HepG2 (cell line): ENCODE data around the gene CMYA5. TPM values are rescaled to one million over a fixed set of nuclear protein-coding genes. Genes with fewer than 3 reads are reported as not detected.

ENCODE experiments used
- AGO2 ChIP-seq: fragments of 200-400 bp; formaldehyde crosslinking; optimal IDR thresholded peaks from 2 replicates; pipeline ENCODE3; 2017; ENCODE audit warnings: mild to moderate bottlenecking, low read depth, low read length, moderate library complexity
- ATAD3A ChIP-seq: sonication (generic); formaldehyde crosslinking; IDR thresholded peaks from 2 replicates; pipeline ENCODE4 v1.4.0; 2020; ENCODE audit warnings: missing genetic modification reagents
- FLYWCH1 ChIP-seq: sonication (generic); formaldehyde crosslinking; IDR thresholded peaks from 2 replicates; pipeline ENCODE4 v1.8.1; 2023; ENCODE audit warnings: mild to moderate bottlenecking, missing genetic modification reagents
- GPN1 ChIP-seq: sonication (generic); formaldehyde crosslinking; IDR thresholded peaks from 2 replicates; pipeline ENCODE4 v1.5.1; 2020; ENCODE audit warnings: missing genetic modification reagents, borderline replicate concordance
- HNRNPLL ChIP-seq: fragments of 200-400 bp; formaldehyde crosslinking; IDR thresholded peaks from 2 replicates; pipeline ENCODE4 v1.6.1; 2017; ENCODE audit warnings: mild to moderate bottlenecking, low read depth, low read length; ENCODE audit not compliant: poor library complexity, severe bottlenecking
- IRF2 ChIP-seq: IDR thresholded peaks from 2 replicates; pipeline ENCODE4 v1.6.1; 2018; ENCODE audit warnings: missing genetic modification reagents, missing compliant biosample characterization
- ISL2 ChIP-seq: sonication (generic); formaldehyde crosslinking; IDR thresholded peaks from 2 replicates; pipeline ENCODE4 v1.5.0; 2020; ENCODE audit warnings: missing genetic modification reagents
- KLF16 ChIP-seq, 2 experiments: sonication (generic) in 1 of 2; formaldehyde crosslinking in 1 of 2; IDR thresholded peaks; 2 replicates each; pipeline versions ENCODE4 v1.6.1 to v1.8.0; 2016 to 2023; ENCODE audit warnings: missing genetic modification reagents in 2 of 2, missing compliant biosample characterization in 1 of 2
- MLX ChIP-seq: IDR thresholded peaks from 2 replicates; pipeline ENCODE4 v1.6.1; 2016
- PRMT3 ChIP-seq: sonication (generic); formaldehyde crosslinking; IDR thresholded peaks from 2 replicates; pipeline ENCODE4 v1.8.1; 2022; ENCODE audit warnings: low read depth, mild to moderate bottlenecking, moderate library complexity, missing genetic modification reagents, borderline replicate concordance
- SRF ChIP-seq: IDR thresholded peaks from 2 replicates; pipeline ENCODE4 v1.6.1; 2011; ENCODE audit warnings: mild to moderate bottlenecking, low read depth, low read length, moderate library complexity
- STAG1 ChIP-seq: sonication (generic); formaldehyde crosslinking; IDR thresholded peaks from 2 replicates; pipeline ENCODE4 v1.4.0; 2020; ENCODE audit warnings: missing genetic modification reagents
- SYNCRIP ChIP-seq: fragments of 200-400 bp; formaldehyde crosslinking; IDR thresholded peaks from 2 replicates; pipeline ENCODE4 v1.6.1; 2018; ENCODE audit warnings: mild to moderate bottlenecking, low read depth, low read length; ENCODE audit not compliant: insufficient read depth
- ZNF558 ChIP-seq: sonication (generic); formaldehyde crosslinking; IDR thresholded peaks from 2 replicates; pipeline ENCODE4 v1.9.0; 2022; ENCODE audit warnings: mild to moderate bottlenecking, missing genetic modification reagents, borderline replicate concordance
- ZNF672 ChIP-seq: sonication (generic); formaldehyde crosslinking; IDR thresholded peaks from 2 replicates; pipeline ENCODE4 v1.8.1; 2022; ENCODE audit warnings: missing genetic modification reagents
- ZNF780A ChIP-seq: sonication (generic); formaldehyde crosslinking; IDR thresholded peaks from 2 replicates; pipeline ENCODE4 v1.8.0; 2022; ENCODE audit warnings: mild to moderate bottlenecking, missing genetic modification reagents, moderate library complexity
- ZNF788 ChIP-seq: sonication (generic); formaldehyde crosslinking; IDR thresholded peaks from 2 replicates; pipeline ENCODE4 v1.5.0; 2020; ENCODE audit warnings: mild to moderate bottlenecking, missing genetic modification reagents, borderline replicate concordance
- ZNF800 ChIP-seq: sonication (generic); formaldehyde crosslinking; IDR thresholded peaks from 2 replicates; pipeline ENCODE4 v1.4.0; 2020; ENCODE audit warnings: missing genetic modification reagents
- polyA plus RNA-seq, 8 experiments: library from polyadenylated mRNA; depleted of rRNA in 3 of 8; stranded (reverse) in 7 of 8; unstranded in 1 of 8; fragments of >200 nt; fragmentation: Illumina TruSeq in 4 of 8; extraction: Trizol in 4 of 8; gene quantifications; 2 replicates each; pipeline versions ENCODE4 v1.2.1 to v1.2.3, GENCODE V29; 2011 to 2016; ENCODE audit warnings: low read depth in 4 of 8, missing spikeins in 1 of 8, mixed read lengths in 1 of 8; ENCODE audit not compliant: insufficient read depth in 1 of 8
- total RNA-seq, 5 experiments: library from RNA; depleted of rRNA; stranded (reverse); fragments of >200 nt; fragmentation: Illumina TruSeq; extraction: Trizol; gene quantifications; 2 replicates each; pipeline ENCODE4 v1.2.3, GENCODE V29; 2016; ENCODE audit warnings: low read depth in 1 of 5
- TF ChIP-seq, protein P1 (sequence below): sonication (generic); formaldehyde crosslinking; IDR thresholded peaks from 2 replicates; pipeline ENCODE4 v1.4.0; 2020; ENCODE audit warnings: missing genetic modification reagents, borderline replicate concordance
- TF ChIP-seq, protein P2 (sequence below): sonication (generic); formaldehyde crosslinking; IDR thresholded peaks from 2 replicates; pipeline ENCODE4 v1.4.0; 2020; ENCODE audit warnings: missing genetic modification reagents
- TF ChIP-seq, protein P3 (sequence below): sonication (generic); formaldehyde crosslinking; IDR thresholded peaks from 2 replicates; pipeline ENCODE4 v1.5.0; 2020; ENCODE audit warnings: missing genetic modification reagents

Gene CMYA5
- total and polyA plus RNA-seq, 2 of the 13 experiments (the other 11 are each of a cell fraction or from before 2014, with no cell fraction given): 0.13 to 0.51 TPM

- no peak for TF ChIP-seq ZNF558
- TF ChIP-seq HNRNPLL: no peak
- no peak for TF ChIP-seq ZNF672 (CRISPR knock-in tag)
- no peak for TF ChIP-seq AGO2
- TF ChIP-seq GPN1: no peak
- no peak for TF ChIP-seq ATAD3A
- TF ChIP-seq IRF2 (CRISPR knock-in tag): no peak; the same call in 1 of the 2 replicates
- TF ChIP-seq, protein P1, sequence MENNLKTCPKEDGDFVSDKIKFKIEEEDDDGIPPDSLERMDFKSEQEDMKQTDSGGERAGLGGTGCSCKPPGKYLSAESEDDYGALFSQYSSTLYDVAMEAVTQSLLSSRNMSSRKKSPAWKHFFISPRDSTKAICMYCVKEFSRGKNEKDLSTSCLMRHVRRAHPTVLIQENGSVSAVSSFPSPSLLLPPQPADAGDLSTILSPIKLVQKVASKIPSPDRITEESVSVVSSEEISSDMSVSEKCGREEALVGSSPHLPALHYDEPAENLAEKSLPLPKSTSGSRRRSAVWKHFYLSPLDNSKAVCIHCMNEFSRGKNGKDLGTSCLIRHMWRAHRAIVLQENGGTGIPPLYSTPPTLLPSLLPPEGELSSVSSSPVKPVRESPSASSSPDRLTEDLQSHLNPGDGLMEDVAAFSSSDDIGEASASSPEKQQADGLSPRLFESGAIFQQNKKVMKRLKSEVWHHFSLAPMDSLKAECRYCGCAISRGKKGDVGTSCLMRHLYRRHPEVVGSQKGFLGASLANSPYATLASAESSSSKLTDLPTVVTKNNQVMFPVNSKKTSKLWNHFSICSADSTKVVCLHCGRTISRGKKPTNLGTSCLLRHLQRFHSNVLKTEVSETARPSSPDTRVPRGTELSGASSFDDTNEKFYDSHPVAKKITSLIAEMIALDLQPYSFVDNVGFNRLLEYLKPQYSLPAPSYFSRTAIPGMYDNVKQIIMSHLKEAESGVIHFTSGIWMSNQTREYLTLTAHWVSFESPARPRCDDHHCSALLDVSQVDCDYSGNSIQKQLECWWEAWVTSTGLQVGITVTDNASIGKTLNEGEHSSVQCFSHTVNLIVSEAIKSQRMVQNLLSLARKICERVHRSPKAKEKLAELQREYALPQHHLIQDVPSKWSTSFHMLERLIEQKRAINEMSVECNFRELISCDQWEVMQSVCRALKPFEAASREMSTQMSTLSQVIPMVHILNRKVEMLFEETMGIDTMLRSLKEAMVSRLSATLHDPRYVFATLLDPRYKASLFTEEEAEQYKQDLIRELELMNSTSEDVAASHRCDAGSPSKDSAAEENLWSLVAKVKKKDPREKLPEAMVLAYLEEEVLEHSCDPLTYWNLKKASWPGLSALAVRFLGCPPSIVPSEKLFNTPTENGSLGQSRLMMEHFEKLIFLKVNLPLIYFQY (CRISPR knock-in tag): no peak
- TF ChIP-seq SRF: no peak
- no peak for TF ChIP-seq PRMT3 (CRISPR knock-in tag)
- TF ChIP-seq, protein P2, sequence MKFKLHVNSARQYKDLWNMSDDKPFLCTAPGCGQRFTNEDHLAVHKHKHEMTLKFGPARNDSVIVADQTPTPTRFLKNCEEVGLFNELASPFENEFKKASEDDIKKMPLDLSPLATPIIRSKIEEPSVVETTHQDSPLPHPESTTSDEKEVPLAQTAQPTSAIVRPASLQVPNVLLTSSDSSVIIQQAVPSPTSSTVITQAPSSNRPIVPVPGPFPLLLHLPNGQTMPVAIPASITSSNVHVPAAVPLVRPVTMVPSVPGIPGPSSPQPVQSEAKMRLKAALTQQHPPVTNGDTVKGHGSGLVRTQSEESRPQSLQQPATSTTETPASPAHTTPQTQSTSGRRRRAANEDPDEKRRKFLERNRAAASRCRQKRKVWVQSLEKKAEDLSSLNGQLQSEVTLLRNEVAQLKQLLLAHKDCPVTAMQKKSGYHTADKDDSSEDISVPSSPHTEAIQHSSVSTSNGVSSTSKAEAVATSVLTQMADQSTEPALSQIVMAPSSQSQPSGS (CRISPR knock-in tag): no peak; the same call in 1 of the 2 replicates
- TF ChIP-seq, protein P3, sequence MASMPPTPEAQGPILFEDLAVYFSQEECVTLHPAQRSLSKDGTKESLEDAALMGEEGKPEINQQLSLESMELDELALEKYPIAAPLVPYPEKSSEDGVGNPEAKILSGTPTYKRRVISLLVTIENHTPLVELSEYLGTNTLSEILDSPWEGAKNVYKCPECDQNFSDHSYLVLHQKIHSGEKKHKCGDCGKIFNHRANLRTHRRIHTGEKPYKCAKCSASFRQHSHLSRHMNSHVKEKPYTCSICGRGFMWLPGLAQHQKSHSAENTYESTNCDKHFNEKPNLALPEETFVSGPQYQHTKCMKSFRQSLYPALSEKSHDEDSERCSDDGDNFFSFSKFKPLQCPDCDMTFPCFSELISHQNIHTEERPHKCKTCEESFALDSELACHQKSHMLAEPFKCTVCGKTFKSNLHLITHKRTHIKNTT: no peak
- TF ChIP-seq STAG1 (CRISPR knock-in tag): peak; percentile 13; the same call in 1 of the 2 replicates
- no peak for TF ChIP-seq ZNF800 (CRISPR knock-in tag)
- peak; percentile 41; the same call in 1 of the 2 replicates for TF ChIP-seq ISL2 (CRISPR knock-in tag)
- TF ChIP-seq MLX (CRISPR knock-in tag): no peak
- TF ChIP-seq ZNF780A: no peak
- TF ChIP-seq KLF16 (CRISPR knock-in tag; IDR thresholded peaks at IDR 0.05): 0 out of 4 replicates have a peak, but pooled peaks of 1 of the 2 experiments have one; percentile 18
- TF ChIP-seq FLYWCH1: no peak
- TF ChIP-seq ZNF788 (CRISPR knock-in tag): no peak
- TF ChIP-seq SYNCRIP: no peak
Observed at GRCh38 chr5:79754865-79755555, 65.4 kb downstream of the CMYA5 start (continued).
